ENCODE measurements around the gene TNFRSF4.

The TNFRSF4 gene

GRCh38 chr1:1245178-1245816, 31.3 kb upstream of the TNFRSF4 start:
- DNase-seq, result no peak

- DNase-seq, result no peak
Observed at GRCh38 chr1:1244192-1244811, 30.3 kb upstream of the TNFRSF4 start.

- DNase-seq, result no peak
Observed at GRCh38 chr1:1243807-1244191, 29.8 kb upstream of the TNFRSF4 start.

DNA sequence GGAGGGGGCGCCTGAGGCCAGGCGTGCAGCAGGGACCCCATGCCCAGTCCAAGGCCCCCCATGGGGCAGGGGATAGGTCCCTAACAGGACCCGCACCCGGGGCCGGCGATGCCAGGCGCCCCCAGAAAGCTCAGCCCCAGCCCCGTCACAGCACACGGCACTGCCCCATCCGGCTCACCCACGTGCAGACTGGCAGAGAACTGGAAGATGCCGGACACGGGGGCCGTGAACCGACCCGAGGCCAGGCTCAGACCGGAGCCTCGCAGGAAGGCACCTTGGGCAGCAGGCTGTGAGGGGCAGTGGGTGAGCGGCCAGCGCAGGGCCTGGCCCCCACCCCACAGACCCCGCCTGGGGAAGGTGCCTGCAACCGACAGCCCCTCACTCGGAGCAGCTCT, 29.3 kb upstream of the TNFRSF4 start:
- no peak for DNase-seq

GRCh38 chr1:1242461-1243265, 28.7 kb upstream of the TNFRSF4 start:
- no peak for DNase-seq

DNA sequence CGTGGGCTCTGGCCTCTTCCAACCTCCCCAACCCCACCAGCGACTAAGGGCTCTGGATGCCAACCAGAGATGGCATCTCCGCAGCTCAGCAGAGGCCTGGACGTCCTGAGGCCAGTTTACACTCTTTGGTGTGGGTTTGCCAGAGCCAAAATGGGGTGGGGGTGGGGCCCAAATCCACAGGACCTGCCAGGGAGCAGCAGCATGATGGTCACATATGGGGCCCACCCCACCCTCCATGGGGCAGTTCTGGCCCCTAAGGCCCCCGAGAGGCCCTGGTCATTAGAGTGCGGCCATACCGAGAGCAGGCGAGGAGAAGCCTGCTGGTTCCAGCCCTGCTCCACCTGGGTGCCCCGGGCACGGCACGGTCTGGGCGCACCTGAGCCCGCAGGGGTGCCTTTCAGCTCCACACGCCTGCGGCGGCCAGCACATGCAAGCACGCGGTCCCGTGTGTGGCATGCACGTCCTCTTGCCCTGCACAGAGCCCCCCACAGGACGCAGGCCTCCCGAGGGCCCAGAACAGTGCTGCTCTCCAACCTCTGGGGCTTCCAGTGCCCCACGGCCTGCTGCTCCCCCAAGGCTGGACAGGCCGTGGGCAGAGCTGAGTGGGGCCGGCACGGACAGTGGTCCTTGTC, 27.8 kb upstream of the TNFRSF4 start:
- no peak for DNase-seq

DNA sequence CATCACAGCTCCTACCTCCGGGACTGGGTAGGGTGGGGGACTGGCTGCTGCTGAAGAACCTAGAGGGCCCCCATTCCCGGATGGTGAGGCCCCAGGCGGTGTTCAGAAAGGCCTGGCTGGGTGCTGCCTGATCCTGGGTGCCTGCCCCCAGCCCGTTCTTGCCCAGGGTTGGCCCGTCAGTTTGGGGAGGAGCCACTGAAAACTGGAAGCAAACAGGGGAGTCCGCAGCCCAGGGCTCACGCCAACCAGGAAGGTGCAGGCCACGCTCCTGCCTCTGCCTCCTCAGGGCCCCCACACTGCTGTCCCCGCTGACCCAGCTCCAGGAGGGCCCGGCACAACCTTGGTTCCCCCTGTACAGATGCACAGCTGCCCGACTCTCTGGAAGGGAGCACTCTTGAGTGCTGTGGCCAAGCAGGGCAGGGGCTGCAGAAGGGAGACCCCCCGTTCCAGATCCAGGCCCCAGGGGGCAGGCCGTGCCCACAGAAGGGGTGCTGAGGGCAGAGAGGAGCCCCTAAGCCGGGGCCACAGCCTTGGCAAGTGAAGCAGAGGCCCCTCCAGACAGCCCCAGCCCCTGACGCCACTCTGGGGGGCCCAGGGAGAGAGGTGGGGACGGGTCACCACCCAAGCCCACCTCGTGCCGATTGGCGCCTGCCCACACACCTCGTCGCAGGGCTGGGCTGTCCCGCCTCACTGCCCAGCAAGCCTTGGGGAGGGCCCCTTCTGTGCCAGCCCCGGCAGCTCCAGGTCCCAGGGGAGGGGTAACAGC, 27.1 kb upstream of the TNFRSF4 start:
- no peak for DNase-seq

DNA sequence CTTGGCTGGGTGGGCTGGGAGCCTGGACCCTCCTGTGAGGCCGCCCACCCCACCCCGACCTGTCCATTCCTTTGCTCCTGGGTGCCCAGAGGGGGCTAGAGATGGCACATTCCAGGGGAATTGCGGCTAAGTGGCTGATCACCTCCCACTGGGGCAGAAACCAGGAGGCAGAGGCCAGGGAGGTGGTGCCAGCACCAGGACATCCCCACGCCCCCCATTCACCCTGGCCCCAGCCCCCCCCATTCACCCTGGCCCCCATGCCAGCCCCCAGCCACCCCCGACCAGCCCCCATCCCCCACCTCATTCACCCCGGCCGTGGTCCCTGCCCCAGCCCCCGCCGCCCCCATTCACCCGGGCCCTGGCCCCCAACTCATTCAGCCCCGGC, 26.4 kb upstream of the TNFRSF4 start:
- DNase-seq, result no peak

DNA sequence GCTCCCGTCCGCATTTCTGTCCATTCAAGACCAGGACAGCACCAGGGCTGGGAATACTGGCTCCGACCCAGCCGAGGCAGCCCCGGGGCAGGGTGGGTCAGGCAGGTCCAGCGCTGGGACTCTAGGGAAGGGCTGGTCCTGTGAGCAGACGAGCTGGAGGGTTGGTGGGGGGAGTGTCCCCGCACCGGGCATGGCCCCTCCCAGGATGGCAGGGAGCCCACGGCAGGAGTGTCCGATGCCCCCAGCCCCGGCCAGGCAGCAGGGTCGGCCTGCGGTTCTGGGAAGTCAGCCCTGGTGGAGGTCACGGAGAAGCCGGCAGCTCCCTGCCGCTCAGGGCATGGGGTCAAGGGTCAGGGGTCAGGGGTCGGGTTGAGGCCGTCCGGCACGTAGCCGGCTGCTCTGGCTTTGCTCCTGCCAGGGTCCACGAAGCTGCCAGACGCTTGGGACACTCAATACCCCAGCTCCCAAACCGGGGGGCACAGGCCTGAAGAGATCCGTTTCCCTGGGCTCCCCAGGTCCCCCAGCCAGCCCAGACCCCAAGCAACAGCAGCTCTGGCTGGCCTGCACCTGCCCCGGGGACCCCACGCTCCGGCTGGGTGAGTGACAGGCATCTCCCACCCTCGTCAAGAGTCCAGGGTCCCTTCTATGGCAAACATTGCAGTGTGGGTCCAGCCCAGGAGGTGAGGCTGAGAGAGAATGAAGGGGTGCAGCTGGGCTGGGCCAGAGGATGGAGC, 25.8 kb upstream of the TNFRSF4 start:
- no peak for DNase-seq

GRCh38 chr1:1239227-1239613, 25.3 kb upstream of the TNFRSF4 start:
- no peak for DNase-seq

- no peak for DNase-seq
Observed at GRCh38 chr1:1238702-1239178, 24.8 kb upstream of the TNFRSF4 start.

DNA sequence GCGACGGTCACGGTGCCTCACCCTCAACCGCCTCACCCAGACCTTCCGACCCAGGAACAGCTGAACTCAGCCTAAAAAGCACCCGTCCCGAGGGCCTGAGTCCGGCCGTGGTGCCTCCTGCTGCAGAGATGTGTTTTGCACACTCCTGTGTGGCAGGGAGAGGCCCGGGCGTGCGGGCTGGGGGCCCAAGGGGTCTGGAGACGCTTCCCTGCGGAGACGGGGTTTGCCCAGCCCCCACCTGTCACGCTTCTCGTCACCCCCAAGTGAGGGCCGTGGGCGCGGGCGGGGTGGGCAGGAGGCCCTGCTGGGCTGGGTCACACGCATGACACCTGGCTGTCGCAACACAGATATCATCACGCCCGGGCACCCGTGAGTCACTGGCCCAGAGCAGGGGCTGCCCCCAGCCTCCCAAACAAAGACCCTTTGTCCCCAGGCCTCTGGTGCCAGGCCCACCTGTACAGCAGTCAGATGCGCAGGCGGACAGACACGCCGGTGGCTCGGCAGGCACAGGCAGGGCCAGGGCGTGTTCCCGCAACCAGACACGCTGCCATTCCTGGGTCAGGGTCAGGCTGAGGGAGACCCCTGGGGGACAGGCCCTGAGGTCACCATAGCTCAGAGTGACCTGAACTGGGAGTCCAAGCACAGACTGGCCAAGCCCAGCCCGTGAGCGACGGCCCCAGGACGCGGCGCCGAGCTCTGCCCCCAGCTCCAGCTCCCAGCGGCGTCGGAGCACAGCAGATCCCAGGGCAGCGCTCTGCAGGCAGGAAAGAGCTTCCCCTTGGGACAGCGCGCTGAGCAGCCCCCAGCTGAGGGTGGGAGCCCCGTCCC, 24.1 kb upstream of the TNFRSF4 start:
- no peak for DNase-seq

- no peak for DNase-seq
Observed at GRCh38 chr1:1236945-1237873, 23.3 kb upstream of the TNFRSF4 start.

DNA sequence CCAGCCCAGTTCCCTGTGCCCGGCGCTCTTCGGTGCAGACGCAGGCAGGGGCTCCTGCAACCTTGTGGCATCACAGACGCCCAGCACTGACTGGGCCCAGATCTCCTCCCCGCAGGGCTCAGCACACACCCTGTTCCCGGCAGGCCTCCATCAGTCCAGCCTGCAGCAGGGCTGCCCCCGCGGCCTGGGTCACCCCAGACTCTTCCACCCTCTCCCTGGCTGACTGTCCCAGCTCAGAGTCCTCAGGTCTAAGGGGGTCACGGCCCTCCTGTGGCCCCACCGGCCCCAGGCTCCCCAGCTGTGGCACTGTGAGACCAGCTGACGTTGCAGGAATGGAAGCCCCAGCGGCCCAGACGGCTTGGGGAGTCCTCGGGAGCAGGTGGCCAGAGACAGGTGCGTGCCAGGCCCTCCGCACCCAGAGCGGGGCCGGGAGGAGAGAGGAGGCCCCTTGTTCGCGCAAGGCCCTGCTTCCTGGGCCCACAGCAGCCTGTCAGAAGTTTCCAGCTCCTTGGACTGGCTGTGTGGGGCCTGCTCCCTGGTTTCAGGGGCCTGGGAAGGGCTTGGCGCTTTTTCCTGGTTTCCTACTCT, 22.3 kb upstream of the TNFRSF4 start:
- no peak for DNase-seq

DNA sequence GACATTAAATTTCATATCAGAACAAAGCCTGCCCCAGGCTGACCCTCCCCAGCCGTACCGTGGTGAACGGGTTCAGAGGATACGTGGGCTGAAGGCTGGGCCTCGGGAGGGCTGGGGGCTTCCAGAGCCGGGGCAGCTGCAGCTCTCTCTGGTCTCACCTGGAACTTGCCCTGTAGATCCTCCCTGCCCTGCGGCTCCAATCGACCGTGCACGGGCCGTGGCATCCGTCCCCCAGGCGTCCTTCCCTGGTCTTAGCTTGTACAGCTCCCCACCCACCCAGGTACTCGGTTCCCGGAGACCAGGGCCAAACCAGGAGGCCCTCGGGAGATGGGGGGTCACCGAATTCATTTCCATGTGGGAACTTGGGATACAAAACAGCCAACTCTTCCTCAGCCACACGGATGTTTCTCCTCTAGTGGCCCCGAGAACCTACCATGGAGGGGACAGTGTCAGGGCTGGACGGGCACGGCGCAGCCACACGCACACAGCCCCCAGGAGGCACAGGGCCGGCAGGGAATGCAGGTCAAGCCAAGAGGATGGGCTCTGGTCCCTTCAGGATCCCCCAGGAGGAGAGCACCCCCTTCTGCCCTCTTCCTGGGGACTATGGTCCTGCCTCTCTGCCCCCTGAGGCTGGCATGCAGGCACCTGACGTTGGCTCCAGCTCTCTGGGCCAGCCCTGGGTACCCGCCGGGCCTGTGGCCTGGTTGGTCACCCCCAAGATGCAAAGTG, 21.2 kb upstream of the TNFRSF4 start:
- DNase-seq, result no peak

GRCh38 chr1:1234180-1234808, 20.3 kb upstream of the TNFRSF4 start:
- DNase-seq, result no peak

DNA sequence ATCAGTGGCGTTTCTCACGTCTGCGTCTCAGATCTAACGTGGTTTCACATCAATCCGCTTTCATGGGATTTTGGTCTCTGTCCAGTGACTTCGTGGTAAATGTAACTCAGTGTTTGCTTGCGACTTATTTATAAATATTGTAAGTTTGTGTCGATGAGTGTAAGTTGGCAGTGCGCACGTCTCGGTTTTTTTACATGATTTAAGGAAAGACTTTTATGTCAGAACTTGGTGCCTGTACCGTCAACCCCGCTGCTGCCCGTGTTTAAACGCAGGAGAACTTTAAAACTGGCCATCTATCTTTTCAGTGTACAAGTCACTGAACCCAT, 19.6 kb upstream of the TNFRSF4 start:
- no peak for DNase-seq

DNA sequence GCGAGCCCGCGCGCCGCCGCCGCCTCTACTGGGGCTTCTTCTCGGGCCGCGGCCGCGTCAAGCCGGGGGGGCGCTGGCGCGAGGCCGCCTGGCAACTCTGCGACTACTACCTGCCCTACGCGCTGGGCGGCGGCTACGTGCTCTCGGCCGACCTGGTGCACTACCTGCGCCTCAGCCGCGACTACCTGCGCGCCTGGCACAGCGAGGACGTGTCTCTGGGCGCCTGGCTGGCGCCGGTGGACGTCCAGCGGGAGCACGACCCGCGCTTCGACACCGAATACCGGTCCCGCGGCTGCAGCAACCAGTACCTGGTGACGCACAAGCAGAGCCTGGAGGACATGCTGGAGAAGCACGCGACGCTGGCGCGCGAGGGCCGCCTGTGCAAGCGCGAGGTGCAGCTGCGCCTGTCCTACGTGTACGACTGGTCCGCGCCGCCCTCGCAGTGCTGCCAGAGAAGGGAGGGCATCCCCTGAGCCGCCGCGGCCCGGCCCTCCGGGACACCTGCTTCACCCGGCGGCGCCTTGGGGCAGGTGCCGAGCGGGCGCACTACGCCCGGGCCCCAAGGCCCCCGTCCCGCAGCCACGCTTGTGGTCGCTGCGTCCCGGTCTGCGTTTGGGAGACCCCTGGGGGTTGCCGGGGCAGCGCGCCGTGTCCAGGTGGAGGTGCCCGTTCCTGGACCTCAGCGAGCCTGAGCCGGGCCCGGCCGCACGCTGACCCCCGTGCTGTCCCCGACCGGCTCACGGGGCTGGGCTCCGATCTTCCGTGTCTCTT, 19.0 kb upstream of the TNFRSF4 start:
- DNase-seq, result no peak
